ENCODE results near the gene PSMD4.

- TF ChIP-seq CTCF (conservative IDR thresholded peaks at IDR 0.05; ENCODE audit: low read depth, low read length) (no peak), EZH2 (IDR thresholded peaks at IDR 0.05; ENCODE audit: borderline replicate concordance, low read depth, low read length, poor library complexity, severe bottlenecking) (no peak)
Measured at GRCh38 chr1:151282883-151283725, 28.6 kb downstream of the PSMD4 start.
